ENCODE data around the gene HNRNPAB. TPM values are rescaled to one million over a fixed set of nuclear protein-coding genes. Genes with fewer than 3 reads are reported as not detected.

Gene HNRNPAB
- total RNA-seq, 4 donors from 2014 or later = 79.9 to 140 (median 106) TPM

DNA sequence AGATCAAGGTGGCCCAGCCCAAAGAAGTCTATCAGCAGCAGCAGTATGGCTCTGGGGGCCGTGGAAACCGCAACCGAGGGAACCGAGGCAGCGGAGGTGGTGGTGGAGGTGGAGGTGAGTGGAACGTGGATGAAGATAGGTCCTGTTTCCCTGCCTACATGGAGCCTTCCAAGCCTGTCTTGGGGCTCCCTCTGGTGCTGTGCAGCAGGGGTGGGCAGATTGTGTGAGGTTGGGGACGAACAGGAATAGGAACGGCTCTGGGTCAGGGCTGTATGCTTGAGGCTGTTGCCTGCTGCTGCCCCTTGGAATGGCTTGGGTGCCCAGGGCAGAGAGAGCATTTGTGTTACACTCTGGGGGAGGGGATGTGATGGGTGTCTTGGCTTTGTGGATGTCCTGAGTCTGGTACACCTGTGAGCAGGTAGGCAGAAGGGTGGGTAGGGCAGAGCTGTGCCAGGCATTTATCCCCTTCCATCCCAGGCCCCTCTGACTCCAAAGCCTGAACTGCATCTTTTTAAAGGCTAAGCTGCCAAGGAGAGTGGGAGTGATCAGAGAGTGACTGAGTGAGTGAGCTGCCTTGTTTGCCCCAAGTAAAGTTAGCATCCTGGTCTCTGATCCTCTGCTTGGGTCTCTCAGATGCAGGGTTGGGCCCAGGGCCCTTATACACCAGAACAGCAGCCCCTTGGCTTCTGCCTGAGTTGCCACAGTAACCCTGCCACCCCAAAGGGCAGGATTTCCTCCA lies 5.2 kb downstream of the HNRNPAB start:
- no peak overlapping the region for H3K4me3 ChIP-seq
- ATAC-seq = no peak
- WGBS, 2 donors (ENCODE audit: low coverage in 1 of 2) = 75 to 78% methylated on average over 8 of the region's 8 CpGs
- H3K4me1 ChIP-seq = peaks cover 0 to 38% (median 19%) of the 10 kb centered on the region in 3 donors
- peaks cover 0 to 80% of the 10 kb centered on the region in 2 donors for H3K36me3 ChIP-seq
- no peaks in the 10 kb centered on the region for H3K27me3 ChIP-seq
- H3K9me3 ChIP-seq = no peaks in the 10 kb centered on the region
- no peak for TF ChIP-seq EP300 (IDR thresholded peaks at IDR 0.05)
- TF ChIP-seq POLR2A (IDR thresholded peaks at IDR 0.05) = no peak
- TF ChIP-seq POLR2AphosphoS5 (IDR thresholded peaks at IDR 0.05) = no peak
- TF ChIP-seq, protein P1, sequence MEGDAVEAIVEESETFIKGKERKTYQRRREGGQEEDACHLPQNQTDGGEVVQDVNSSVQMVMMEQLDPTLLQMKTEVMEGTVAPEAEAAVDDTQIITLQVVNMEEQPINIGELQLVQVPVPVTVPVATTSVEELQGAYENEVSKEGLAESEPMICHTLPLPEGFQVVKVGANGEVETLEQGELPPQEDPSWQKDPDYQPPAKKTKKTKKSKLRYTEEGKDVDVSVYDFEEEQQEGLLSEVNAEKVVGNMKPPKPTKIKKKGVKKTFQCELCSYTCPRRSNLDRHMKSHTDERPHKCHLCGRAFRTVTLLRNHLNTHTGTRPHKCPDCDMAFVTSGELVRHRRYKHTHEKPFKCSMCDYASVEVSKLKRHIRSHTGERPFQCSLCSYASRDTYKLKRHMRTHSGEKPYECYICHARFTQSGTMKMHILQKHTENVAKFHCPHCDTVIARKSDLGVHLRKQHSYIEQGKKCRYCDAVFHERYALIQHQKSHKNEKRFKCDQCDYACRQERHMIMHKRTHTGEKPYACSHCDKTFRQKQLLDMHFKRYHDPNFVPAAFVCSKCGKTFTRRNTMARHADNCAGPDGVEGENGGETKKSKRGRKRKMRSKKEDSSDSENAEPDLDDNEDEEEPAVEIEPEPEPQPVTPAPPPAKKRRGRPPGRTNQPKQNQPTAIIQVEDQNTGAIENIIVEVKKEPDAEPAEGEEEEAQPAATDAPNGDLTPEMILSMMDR (IDR thresholded peaks at IDR 0.05) = no peak
- no peak overlapping the region for H3K27ac ChIP-seq

DNA sequence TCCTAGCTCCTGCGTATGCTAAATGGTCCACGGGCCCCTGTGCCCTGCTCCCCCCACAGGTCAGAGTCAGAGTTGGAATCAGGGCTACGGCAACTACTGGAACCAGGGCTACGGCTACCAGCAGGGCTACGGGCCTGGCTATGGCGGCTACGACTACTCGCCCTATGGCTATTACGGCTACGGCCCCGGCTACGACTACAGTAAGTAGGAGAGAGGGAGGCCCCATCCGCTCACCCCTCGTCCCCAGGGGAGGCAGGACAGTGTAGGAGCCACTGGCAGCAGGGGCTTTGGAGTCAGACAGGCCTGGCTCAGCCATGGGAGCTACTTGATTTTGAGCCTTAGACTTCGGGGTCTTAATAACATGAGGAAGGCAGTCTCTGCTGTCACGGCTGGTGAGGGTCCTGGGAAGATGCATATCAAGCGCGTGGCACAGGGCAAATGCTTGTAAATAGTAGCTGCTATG lies 5.8 kb downstream of the HNRNPAB start:
- Histone ChIP-seq H3K27me3 (no peaks in the 10 kb centered on the region), H3K36me3 (peaks cover 0 to 86% of the 10 kb centered on the region in 2 donors), H3K27ac (no peak overlapping the region), H3K4me3 (no peak overlapping the region), H3K9me3 (no peaks in the 10 kb centered on the region), H3K4me1 (peaks cover 0 to 38% (median 19%) of the 10 kb centered on the region in 3 donors)
- 92% methylated on average over 5 of the region's 18 CpGs; no CpG with 5 or more reads in 1 of the 2 donors for WGBS, 2 donors (ENCODE audit: low coverage in 1 of 2)
- no peak for ATAC-seq
- TF ChIP-seq EP300 (IDR thresholded peaks at IDR 0.05) (no peak), POLR2A (IDR thresholded peaks at IDR 0.05) (no peak), POLR2AphosphoS5 (IDR thresholded peaks at IDR 0.05) (no peak)
- TF ChIP-seq, protein P1 (IDR thresholded peaks at IDR 0.05) = no peak

DNA sequence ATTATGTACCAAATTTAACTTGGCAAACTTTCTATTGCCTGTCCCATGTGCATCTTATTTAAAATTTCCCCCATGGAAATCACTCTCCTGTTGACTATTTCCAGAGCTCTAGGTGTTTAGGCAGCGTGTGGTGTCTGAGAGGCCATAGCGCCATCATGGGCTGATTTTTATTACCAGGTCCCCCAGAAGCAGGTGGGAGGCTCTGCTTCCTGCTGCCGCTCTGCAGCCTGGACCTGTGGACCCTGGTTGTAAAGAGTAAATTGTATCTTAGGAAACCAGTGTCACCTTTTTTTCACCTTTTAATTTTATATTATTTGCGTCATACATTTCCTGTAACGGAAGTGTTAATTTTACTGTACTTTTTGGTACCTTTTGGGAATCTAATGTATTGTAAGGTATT lies 6.4 kb downstream of the HNRNPAB start:
- H3K27ac ChIP-seq = no peak overlapping the region
- no peaks in the 10 kb centered on the region for H3K27me3 ChIP-seq
- WGBS, 2 donors (ENCODE audit: low coverage in 1 of 2) = 83 to 85% methylated on average over 4 to 5 of the region's 5 CpGs
- peaks cover 0 to 39% (median 20%) of the 10 kb centered on the region in 3 donors for H3K4me1 ChIP-seq
- H3K36me3 ChIP-seq = peaks cover 0 to 92% of the 10 kb centered on the region in 2 donors
- no peaks in the 10 kb centered on the region for H3K9me3 ChIP-seq
- ATAC-seq = no peak
- H3K4me3 ChIP-seq = no peak overlapping the region
- TF ChIP-seq EP300 (IDR thresholded peaks at IDR 0.05) (no peak), POLR2AphosphoS5 (IDR thresholded peaks at IDR 0.05) (no peak), POLR2A (IDR thresholded peaks at IDR 0.05) (no peak)
- TF ChIP-seq, protein P1 (IDR thresholded peaks at IDR 0.05) = no peak

GRCh38 chr5:178211095-178212048 lies 7.0 kb downstream of the HNRNPAB start:
- TF ChIP-seq, protein P1 (IDR thresholded peaks at IDR 0.05) = no peak
- TF ChIP-seq POLR2A (IDR thresholded peaks at IDR 0.05) = no peak
- no peak for TF ChIP-seq EP300 (IDR thresholded peaks at IDR 0.05)
- TF ChIP-seq POLR2AphosphoS5 (IDR thresholded peaks at IDR 0.05) = no peak

More at GRCh38 chr5:178211095-178212048, 7.0 kb downstream of the HNRNPAB start:
- H3K9me3 ChIP-seq = no peaks in the 10 kb centered on the region
- peaks cover 0 to 35% (median 13%) of the 10 kb centered on the region in 3 donors for H3K4me1 ChIP-seq
- H3K27ac ChIP-seq = no peak overlapping the region
- no peaks in the 10 kb centered on the region for H3K27me3 ChIP-seq
- H3K4me3 ChIP-seq = no peak overlapping the region
- ATAC-seq = peak; percentile 13
- WGBS, 2 donors (ENCODE audit: low coverage in 1 of 2) = 54 to 63% methylated on average over 3 to 7 of the region's 8 CpGs
- H3K36me3 ChIP-seq = peaks cover 0 to 98% of the 10 kb centered on the region in 2 donors
